Right lobe of liver (tissue), 6 donors: ENCODE data around the gene MACROD1. TPM values are rescaled to one million over a fixed set of nuclear protein-coding genes. Genes with fewer than 3 reads are reported as not detected.

Experiments used
- ATAC-seq, 4 donors: fragments of 200-7000 bp; cut with Tn5 transposase; one replicate each; pipeline ENCODE4 v1.9.1; 2020; ENCODE audit warnings: mild to moderate bottlenecking in 4 of 4, moderate library complexity in 4 of 4
- DNase-seq, 3 donors: peaks; one replicate each; pipeline ENCODE4 v3.0.0-alpha.2; 2020
- H3K27ac ChIP-seq, 3 donors: fragments of 200-600 bp; one replicate each; pipeline ENCODE4 v1.8.0; 2022
- H3K27me3 ChIP-seq, 2 donors: fragments of 200-600 bp; one replicate each; pipeline ENCODE4 v1.8.0; 2022
- H3K36me3 ChIP-seq, 4 donors: fragments of 200-600 bp; sonication (generic) in 1 of 4; one replicate each; pipeline versions ENCODE4 v1.5.1 to v1.8.0; 2017 to 2022; ENCODE audit warnings: control low read depth in 1 of 4
- H3K4me1 ChIP-seq, 4 donors: fragments of 200-600 bp; sonication (generic) in 1 of 4; one replicate each; pipeline versions ENCODE4 v1.5.1 to v1.8.0; 2017 to 2022; ENCODE audit warnings: control low read depth in 1 of 4
- H3K4me3 ChIP-seq, 3 donors: fragments of 200-600 bp; one replicate each; pipeline ENCODE4 v1.8.0; 2022
- H3K9me3 ChIP-seq, 4 donors: fragments of 200-600 bp; sonication (generic) in 1 of 4; one replicate each; pipeline versions ENCODE4 v1.5.1 to v1.8.0; 2017 to 2022; ENCODE audit warnings: control low read depth in 1 of 4
- POLR2A ChIP-seq: fragments of 450-650 bp; IDR thresholded peaks from one replicate; pipeline ENCODE4 v1.6.1; 2017; ENCODE audit warnings: antibody characterized with exemption, mild to moderate bottlenecking
- WGBS: methylation state at CpG from one replicate; pipeline ENCODE4 v1.1.6; 2018; ENCODE audit warnings: low coverage, low lambda C conversion rate; ENCODE audit not compliant: insufficient coverage; ENCODE audit errors: missing lambda C conversion rate; 5-methylcytosine and 5-hydroxymethylcytosine counted together
- intact Hi-C, 2 donors: fragments of 100-400 bp; cut with DNase I; formaldehyde crosslinking; loops; one replicate each; pipeline versions ENCODE4 v1.11.2 to v1.14.1; 2022
- total RNA-seq, 6 experiments: library from RNA; depleted of rRNA in 2 of 6; stranded (reverse); fragments of >200 nt in 2 of 6; fragmentation: NEBNext Ultra II Directional in 3 of 6; extraction: Animal tissue kit (Norgen Biotek cat#: 25700) in 3 of 6; gene quantifications; one replicate each; pipeline versions ENCODE4 v1.1.0 to v1.2.4, GENCODE V29; 2016 to 2023
- TF ChIP-seq, protein P1 (sequence below), 4 donors: fragments of 200-600 bp in 3 of 4; fragments of 450-650 bp in 1 of 4; IDR thresholded peaks; one replicate each; pipeline versions ENCODE4 v1.5.1 to v1.8.0; 2016 to 2022; ENCODE audit warnings: antibody characterized with exemption in 4 of 4, mild to moderate bottlenecking in 2 of 4
- donor health status: DM: no; HTN: yes; CAD: no.
- donor health status: DM: no; HTN: no; CAD: no.
- donor health status: DM: no; HTN: no; CAD: no.
- donor health status: DM: no; HTN: yes; CAD: no.
- donor health status: DM: no; HTN: yes; CAD: no.

Gene MACROD1
- total RNA-seq, 6 experiments from 2014 or later: 12.3 to 219 (median 27.8) TPM

DNA sequence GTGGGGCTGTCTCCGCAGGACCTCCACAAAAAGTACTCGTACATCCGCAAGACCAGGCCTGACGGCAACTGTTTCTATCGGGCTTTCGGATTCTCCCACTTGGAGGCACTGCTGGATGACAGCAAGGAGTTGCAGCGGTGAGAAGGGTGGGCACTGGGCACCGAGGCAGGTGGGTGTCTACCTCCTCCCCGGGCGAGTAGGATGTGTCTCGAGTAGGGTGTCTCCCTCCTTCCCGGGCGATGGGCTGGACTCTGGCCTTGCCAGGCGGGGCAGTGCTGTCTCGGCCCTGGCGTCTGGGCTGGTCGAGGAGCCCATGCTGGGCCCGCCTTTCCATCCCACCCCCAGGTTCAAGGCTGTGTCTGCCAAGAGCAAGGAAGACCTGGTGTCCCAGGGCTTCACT, 169.4 kb downstream of the MACROD1 start:
- H3K4me3 ChIP-seq: no peak overlapping the region
- peaks cover 0 to 12% (median 0%) of the 10 kb centered on the region in 4 donors for H3K4me1 ChIP-seq
- no peaks in the 10 kb centered on the region for H3K27me3 ChIP-seq
- intact Hi-C loops: loop anchor here in 1 of 2 donors (5.0 kb wide), 1 partner anchor 156 kb away; no protein-coding TSS in a partner anchor
- no peak for TF ChIP-seq POLR2A
- TF ChIP-seq, protein P1, sequence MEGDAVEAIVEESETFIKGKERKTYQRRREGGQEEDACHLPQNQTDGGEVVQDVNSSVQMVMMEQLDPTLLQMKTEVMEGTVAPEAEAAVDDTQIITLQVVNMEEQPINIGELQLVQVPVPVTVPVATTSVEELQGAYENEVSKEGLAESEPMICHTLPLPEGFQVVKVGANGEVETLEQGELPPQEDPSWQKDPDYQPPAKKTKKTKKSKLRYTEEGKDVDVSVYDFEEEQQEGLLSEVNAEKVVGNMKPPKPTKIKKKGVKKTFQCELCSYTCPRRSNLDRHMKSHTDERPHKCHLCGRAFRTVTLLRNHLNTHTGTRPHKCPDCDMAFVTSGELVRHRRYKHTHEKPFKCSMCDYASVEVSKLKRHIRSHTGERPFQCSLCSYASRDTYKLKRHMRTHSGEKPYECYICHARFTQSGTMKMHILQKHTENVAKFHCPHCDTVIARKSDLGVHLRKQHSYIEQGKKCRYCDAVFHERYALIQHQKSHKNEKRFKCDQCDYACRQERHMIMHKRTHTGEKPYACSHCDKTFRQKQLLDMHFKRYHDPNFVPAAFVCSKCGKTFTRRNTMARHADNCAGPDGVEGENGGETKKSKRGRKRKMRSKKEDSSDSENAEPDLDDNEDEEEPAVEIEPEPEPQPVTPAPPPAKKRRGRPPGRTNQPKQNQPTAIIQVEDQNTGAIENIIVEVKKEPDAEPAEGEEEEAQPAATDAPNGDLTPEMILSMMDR (IDR thresholded peaks at IDR 0.05): no peak
- DNase-seq (no peak), ATAC-seq (no peak)
- H3K27ac ChIP-seq: no peak overlapping the region
- no peaks in the 10 kb centered on the region for H3K9me3 ChIP-seq
- no CpG with 5 or more reads among the region's 18 CpGs for WGBS
- H3K36me3 ChIP-seq: peaks cover 0 to 22% (median 5%) of the 10 kb centered on the region in 4 donors

DNA sequence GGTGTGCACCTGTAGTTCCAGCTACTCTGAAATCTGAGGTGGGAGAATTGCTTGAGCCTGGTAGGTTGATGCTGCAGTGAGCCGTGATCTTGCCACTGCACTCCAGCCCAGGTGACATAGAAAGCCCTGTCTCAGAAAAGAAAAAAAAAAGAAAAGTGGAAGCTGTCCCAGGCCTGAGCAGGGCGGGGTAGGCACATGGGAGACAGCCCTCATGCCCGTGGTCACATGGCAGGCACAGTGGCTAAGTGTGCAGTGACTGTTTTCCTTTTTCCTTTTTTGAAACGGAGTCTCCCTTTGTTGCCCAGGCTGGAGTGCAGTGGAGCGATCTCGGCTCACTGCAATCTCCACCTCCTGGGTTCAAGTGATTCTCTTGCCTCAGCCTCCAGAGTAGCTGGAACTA, 171.9 kb downstream of the MACROD1 start:
- ATAC-seq: peak in 2 of 4 donors; percentile 14 to 31

DNA sequence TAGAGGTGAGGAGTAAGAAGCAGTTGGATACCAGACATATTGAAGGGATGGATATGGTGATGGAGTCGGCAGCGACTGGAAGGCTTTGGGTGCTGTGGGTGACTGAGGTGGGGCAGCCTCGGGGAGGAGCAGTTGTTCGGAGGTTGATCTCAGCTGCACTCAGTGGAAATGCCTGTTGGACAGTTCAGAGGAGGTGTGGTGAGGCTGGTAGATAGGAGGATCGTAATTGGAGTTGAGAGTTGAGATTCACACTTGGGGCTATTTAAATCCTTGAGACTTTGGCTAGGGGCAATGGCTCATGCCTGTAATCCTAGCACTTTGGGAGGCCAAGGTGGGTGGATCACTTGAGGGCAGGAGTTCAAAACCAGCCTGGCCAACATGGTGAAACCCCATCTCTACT, 172.8 kb downstream of the MACROD1 start:
- intact Hi-C loops: no loop called here
- DNase-seq: no peak
- Histone ChIP-seq H3K27ac (no peak overlapping the region), H3K9me3 (no peaks in the 10 kb centered on the region), H3K27me3 (no peaks in the 10 kb centered on the region), H3K4me3 (no peak overlapping the region), H3K4me1 (no peaks in the 10 kb centered on the region), H3K36me3 (peaks cover 0 to 25% (median 5%) of the 10 kb centered on the region in 4 donors)
- no peak for ATAC-seq
- WGBS: 94% methylated on average over 5 of the region's 5 CpGs
- TF ChIP-seq, protein P1 (IDR thresholded peaks at IDR 0.05): no peak
- TF ChIP-seq POLR2A: no peak

More for the DNA sequence above, 171.9 kb downstream of the MACROD1 start:
- H3K9me3 ChIP-seq: no peaks in the 10 kb centered on the region
- no peak for TF ChIP-seq POLR2A
- TF ChIP-seq, protein P1 (IDR thresholded peaks at IDR 0.05): no peak
- no peaks in the 10 kb centered on the region for H3K4me1 ChIP-seq
- H3K4me3 ChIP-seq: no peak overlapping the region
- peaks cover 0 to 24% (median 5%) of the 10 kb centered on the region in 4 donors for H3K36me3 ChIP-seq
- 73% methylated on average over 6 of the region's 6 CpGs for WGBS
- H3K27me3 ChIP-seq: no peaks in the 10 kb centered on the region
- no peak for DNase-seq
- intact Hi-C loops: no loop called here
- no peak overlapping the region for H3K27ac ChIP-seq

DNA sequence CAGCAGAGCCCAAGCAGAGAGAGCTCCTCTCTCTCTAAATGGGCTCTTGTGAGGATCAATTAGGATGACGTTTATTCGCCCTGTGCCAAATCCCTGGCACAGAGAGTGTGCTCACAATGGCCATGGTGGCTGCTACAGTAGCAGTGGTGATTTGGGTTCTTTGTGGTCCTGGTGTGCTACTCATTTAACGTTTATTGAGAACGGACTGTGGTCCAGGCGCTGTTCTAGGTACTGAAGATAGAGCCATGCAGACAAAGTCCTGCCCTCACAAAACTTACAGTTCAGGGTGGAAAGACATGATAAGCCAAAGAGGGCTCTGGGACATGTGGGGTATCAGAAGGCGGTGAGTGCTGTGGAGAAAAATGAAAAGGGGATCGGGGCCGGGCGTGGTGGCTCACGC, 174.4 kb downstream of the MACROD1 start:
- Histone ChIP-seq H3K4me1 (peaks cover 0 to 8% (median 4%) of the 10 kb centered on the region in 4 donors), H3K4me3 (no peak overlapping the region), H3K9me3 (no peaks in the 10 kb centered on the region), H3K27me3 (no peaks in the 10 kb centered on the region), H3K36me3 (peaks cover 0 to 16% (median 2%) of the 10 kb centered on the region in 4 donors), H3K27ac (no peak overlapping the region)
- TF ChIP-seq, protein P1 (IDR thresholded peaks at IDR 0.05): no peak
- TF ChIP-seq POLR2A: no peak
- no peak for ATAC-seq
- intact Hi-C loops: no loop called here
- WGBS: 88% methylated on average over 10 of the region's 10 CpGs
- no peak for DNase-seq
